ENCODE data around the gene COX6B2. TPM values are rescaled to one million over a fixed set of nuclear protein-coding genes. Genes with fewer than 3 reads are reported as not detected.

Gene COX6B2
- total and polyA plus RNA-seq, 2 donors = 2.6 to 40.4 TPM

DNA sequence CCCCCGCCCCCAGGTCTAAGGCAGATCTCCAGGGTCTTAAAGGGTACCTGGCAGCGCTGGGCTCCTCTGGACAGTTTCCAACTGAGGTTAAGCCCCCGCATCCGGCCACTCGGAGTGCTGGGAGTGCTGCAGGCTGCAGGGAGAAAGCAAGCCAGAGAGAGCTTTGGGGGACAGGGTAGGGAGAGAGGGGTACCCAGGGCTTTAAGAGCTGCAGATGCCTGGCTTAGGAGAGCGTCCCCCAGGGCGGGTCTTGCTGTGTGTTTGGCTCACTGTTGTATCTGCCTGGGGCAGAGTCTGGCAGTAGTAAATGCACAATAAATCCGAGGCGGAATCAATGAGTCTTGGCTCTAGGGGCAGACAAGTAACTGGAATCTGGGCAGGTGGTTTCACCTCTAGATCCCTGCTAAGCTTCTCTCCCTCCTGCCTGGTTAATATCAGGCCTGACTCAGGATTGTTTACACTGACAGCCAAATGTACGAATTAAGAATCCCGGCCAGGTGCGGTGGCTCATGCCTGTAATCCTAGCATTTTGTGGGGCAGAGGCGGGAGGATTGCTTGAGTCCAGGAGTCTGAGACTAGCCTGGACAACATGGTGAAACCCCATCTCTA is 798 bp upstream of the COX6B2 start:
- DNase-seq (ENCODE audit: low read depth in 6 of 9, low spot score in 9 of 9) = no peak
- H3K27me3 ChIP-seq (ENCODE audit: control insufficient read depth in 2 of 2, insufficient read depth in 1 of 2, low read length in 1 of 2) = peaks cover 46 to 82% of the 10 kb centered on the region in 2 donors

DNA sequence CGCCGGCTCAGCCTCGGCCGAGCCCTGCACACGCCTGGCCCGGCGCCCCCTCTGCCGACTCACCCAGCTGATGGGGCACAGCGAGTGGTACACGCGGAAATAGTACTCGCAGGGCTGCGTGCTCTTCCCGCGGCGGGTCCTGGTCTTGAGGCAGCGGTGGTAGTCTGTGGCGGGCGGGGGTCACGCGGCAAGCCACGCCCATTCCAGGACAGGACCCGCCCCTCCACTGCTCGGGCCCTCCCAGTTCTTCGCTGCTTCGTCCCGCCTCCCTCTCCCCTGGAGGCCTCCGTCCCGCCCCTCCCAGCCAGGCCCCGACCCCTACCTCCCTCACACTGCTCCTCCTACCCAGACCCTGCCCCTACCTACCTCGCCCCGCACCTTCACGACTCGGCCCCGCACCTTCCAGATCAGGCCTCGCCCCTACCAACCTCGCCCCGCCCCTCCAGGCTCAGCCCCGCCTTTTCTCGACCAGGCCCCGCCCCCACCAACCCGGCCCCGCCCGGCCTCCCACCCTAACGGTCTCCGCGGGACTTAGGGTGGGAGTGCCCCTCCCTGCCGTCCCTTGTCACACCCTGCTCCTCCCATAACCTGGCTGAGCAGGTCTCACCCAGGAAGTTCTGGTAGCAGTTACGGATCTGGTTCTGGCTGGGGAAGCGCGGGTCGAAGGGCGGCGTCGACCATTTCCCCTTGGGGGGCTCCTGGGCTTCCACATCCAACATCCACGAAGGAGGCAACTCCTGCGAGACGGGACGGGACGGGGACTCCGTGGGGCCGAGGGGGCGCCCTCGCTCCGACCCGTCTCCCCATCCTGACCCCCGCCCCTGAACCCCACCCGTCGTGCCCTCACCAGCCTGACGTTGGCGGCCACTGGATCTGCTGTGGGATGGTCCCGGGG is 469 bp downstream of the COX6B2 start:
- H3K4me3 ChIP-seq (ENCODE audit: low read length in 2 of 2) = peak overlapping the region; percentile 16 to 51

More for the DNA sequence above, 798 bp upstream of the COX6B2 start:
- peaks cover 1 to 14% of the 10 kb centered on the region in 2 donors for H3K9me3 ChIP-seq (ENCODE audit: control insufficient read depth in 2 of 2, insufficient read depth in 1 of 2, low read length in 1 of 2)
- H3K4me1 ChIP-seq (ENCODE audit: control insufficient read depth in 2 of 2, insufficient read depth in 2 of 2, low read length in 2 of 2) = peaks cover 11 to 12% of the 10 kb centered on the region in 2 donors
- WGBS = 42% methylated on average over 13 of the region's 13 CpGs
- H3K36me3 ChIP-seq (ENCODE audit: control insufficient read depth in 2 of 2, insufficient read depth in 2 of 2, low read length in 1 of 2) = no peaks in the 10 kb centered on the region
- H3K27ac ChIP-seq (ENCODE audit: low read depth in 1 of 2, low read length in 1 of 2) = peak overlapping the region in 1 of 2 donors; percentile 32
- no peak overlapping the region for H3K4me3 ChIP-seq (ENCODE audit: low read length in 2 of 2)

DNA sequence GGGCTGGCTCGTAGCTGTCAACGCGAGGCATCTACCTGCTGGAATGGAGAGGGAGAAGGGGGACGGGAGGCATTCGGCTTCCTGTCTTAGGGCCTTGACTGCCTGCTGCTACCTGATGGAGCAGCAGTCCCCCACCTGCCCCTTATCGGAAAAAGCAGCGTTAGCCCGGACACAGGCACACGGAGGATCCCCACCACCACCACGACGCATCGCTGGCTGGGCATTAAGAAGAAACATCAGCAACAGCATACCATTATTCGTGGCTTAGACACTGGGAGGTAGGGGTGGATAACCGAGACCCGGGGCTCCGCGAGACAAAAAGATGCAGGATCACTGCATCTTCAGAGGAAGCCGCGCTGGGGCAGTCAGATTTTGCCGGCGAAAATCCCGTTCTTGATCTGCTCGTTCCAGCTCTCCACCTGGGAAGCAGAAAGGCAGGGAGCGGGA is 1.1 kb downstream of the COX6B2 start:
- Histone ChIP-seq H3K4me1 (ENCODE audit: control insufficient read depth in 2 of 2, insufficient read depth in 2 of 2, low read length in 2 of 2) (peaks cover 11 to 12% of the 10 kb centered on the region in 2 donors), H3K27ac (ENCODE audit: low read depth in 1 of 2, low read length in 1 of 2) (no peak overlapping the region), H3K36me3 (ENCODE audit: control insufficient read depth in 2 of 2, insufficient read depth in 2 of 2, low read length in 1 of 2) (peaks cover 0 to 3% of the 10 kb centered on the region in 2 donors), H3K4me3 (ENCODE audit: low read length in 2 of 2) (peak overlapping the region; percentile 16 to 51), H3K27me3 (ENCODE audit: control insufficient read depth in 2 of 2, insufficient read depth in 1 of 2, low read length in 1 of 2) (peaks cover 46 to 75% of the 10 kb centered on the region in 2 donors), H3K9me3 (ENCODE audit: control insufficient read depth in 2 of 2, insufficient read depth in 1 of 2, low read length in 1 of 2) (peaks cover 1 to 14% of the 10 kb centered on the region in 2 donors)
- no peak for DNase-seq (ENCODE audit: low read depth in 6 of 9, low spot score in 9 of 9)
- 7% methylated on average over 24 of the region's 24 CpGs for WGBS

More for the DNA sequence above, 469 bp downstream of the COX6B2 start:
- Histone ChIP-seq H3K36me3 (ENCODE audit: control insufficient read depth in 2 of 2, insufficient read depth in 2 of 2, low read length in 1 of 2) (no peaks in the 10 kb centered on the region), H3K27me3 (ENCODE audit: control insufficient read depth in 2 of 2, insufficient read depth in 1 of 2, low read length in 1 of 2) (peaks cover 46 to 82% of the 10 kb centered on the region in 2 donors), H3K27ac (ENCODE audit: low read depth in 1 of 2, low read length in 1 of 2) (no peak overlapping the region), H3K4me1 (ENCODE audit: control insufficient read depth in 2 of 2, insufficient read depth in 2 of 2, low read length in 2 of 2) (peaks cover 11 to 12% of the 10 kb centered on the region in 2 donors), H3K9me3 (ENCODE audit: control insufficient read depth in 2 of 2, insufficient read depth in 1 of 2, low read length in 1 of 2) (peaks cover 1 to 14% of the 10 kb centered on the region in 2 donors)
- peak in 7 of 9 donors; percentile 23 to 63 (median 53) for DNase-seq (ENCODE audit: low read depth in 6 of 9, low spot score in 9 of 9)
- 2% methylated on average over 72 of the region's 72 CpGs for WGBS

DNA sequence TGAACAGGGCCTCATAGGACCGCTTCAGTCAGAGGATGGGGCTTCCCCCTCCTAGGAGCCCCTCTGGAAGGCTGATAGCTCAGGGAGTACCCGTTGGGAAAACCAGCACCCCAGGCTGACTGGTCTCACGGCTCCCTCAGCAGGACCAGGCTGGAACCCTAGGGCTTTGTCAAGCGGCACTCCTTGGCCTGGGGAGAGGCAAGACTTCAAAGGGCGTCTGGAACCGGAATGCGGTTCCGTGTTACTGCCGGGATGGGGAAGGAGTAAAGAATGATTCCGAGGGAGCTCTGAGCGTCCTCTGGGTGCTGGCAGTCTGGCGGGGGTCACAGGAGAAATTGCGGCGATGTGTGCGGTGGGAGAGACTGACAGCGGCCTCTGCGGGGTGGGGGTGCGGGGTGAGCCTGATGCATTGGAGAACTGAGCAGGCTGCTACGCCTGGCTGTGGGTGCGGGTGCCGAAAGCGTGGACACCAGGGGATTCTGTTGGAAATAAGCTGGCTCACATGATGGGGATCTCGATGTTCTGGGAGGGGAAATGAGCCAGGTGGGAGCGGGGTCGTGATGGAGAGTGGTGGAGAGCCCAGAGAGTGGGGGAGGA is 1.9 kb downstream of the COX6B2 start:
- peaks cover 46 to 70% of the 10 kb centered on the region in 2 donors for H3K27me3 ChIP-seq (ENCODE audit: control insufficient read depth in 2 of 2, insufficient read depth in 1 of 2, low read length in 1 of 2)
- 79% methylated on average over 25 of the region's 25 CpGs for WGBS

DNA sequence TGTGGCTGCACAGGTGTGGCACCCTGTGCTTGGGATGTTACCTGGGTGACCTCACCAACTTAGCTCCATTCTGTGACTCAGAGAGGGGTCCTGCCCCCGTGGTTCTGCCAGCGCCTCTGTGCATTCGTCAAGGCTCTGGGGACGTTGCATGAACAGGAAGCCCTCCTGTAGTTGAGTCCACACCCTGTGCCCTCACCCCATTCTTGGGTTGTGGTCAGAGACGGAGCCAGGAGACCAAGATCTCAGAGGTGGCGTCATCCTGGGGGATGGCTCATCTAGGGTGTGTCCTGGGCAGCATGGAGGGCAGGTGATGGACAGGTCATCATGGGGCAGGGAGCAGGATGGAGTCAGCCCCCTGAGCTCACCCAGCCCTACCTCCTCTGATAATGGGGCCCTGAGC is 2.5 kb downstream of the COX6B2 start:
- H3K36me3 ChIP-seq (ENCODE audit: control insufficient read depth in 2 of 2, insufficient read depth in 2 of 2, low read length in 1 of 2) = peaks cover 6 to 14% of the 10 kb centered on the region in 2 donors
- no peak overlapping the region for H3K27ac ChIP-seq (ENCODE audit: low read depth in 1 of 2, low read length in 1 of 2)
- 71% methylated on average over 6 of the region's 6 CpGs for WGBS
- no peak for DNase-seq (ENCODE audit: low read depth in 6 of 9, low spot score in 9 of 9)
- no peak overlapping the region for H3K4me3 ChIP-seq (ENCODE audit: low read length in 2 of 2)
- H3K9me3 ChIP-seq (ENCODE audit: control insufficient read depth in 2 of 2, insufficient read depth in 1 of 2, low read length in 1 of 2) = peaks cover 1 to 14% of the 10 kb centered on the region in 2 donors
- peaks cover 11 to 12% of the 10 kb centered on the region in 2 donors for H3K4me1 ChIP-seq (ENCODE audit: control insufficient read depth in 2 of 2, insufficient read depth in 2 of 2, low read length in 2 of 2)
- peaks cover 46 to 64% of the 10 kb centered on the region in 2 donors for H3K27me3 ChIP-seq (ENCODE audit: control insufficient read depth in 2 of 2, insufficient read depth in 1 of 2, low read length in 1 of 2)

More for the DNA sequence above, 1.9 kb downstream of the COX6B2 start:
- H3K9me3 ChIP-seq (ENCODE audit: control insufficient read depth in 2 of 2, insufficient read depth in 1 of 2, low read length in 1 of 2) = peaks cover 1 to 14% of the 10 kb centered on the region in 2 donors
- H3K36me3 ChIP-seq (ENCODE audit: control insufficient read depth in 2 of 2, insufficient read depth in 2 of 2, low read length in 1 of 2) = peaks cover 4 to 8% of the 10 kb centered on the region in 2 donors
- H3K27ac ChIP-seq (ENCODE audit: low read depth in 1 of 2, low read length in 1 of 2) = no peak overlapping the region
- DNase-seq (ENCODE audit: low read depth in 6 of 9, low spot score in 9 of 9) = no peak
- H3K4me1 ChIP-seq (ENCODE audit: control insufficient read depth in 2 of 2, insufficient read depth in 2 of 2, low read length in 2 of 2) = peaks cover 11 to 12% of the 10 kb centered on the region in 2 donors
- no peak overlapping the region for H3K4me3 ChIP-seq (ENCODE audit: low read length in 2 of 2)

DNA sequence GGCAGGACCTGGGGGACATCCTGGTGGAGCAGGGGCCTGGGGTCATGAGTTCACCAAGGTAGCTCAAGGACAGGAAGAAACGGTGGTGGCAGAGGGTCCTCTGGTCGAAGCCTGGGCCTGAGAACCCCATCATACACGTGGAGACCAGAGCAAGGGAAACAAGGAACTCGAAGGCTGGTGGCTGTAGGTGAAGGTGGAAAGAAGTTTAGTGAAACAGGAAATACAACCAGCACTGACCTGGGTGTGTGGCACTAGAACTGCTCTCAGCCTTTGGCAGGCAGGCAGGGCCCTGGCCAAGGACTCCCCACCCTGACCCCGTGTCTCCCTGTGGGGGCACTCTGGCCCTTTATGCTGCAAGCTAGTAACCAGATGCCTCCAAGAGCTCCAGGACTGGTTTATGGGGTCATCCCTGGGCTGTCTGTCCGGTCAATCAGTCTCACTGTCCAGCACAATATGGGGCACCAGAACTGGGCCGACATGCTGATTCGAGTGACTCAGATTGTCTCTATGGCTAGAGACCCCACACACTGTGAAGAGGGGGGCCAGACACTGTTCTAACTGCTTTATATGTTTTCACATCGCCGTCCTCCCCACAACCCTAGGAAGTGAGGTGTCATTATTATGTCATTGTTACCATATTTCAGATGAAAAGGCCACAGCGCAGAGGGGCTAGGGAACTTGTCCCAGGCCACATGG is 3.8 kb downstream of the COX6B2 start:
- H3K4me3 ChIP-seq (ENCODE audit: low read length in 2 of 2) = no peak overlapping the region
- peaks cover 1 to 14% of the 10 kb centered on the region in 2 donors for H3K9me3 ChIP-seq (ENCODE audit: control insufficient read depth in 2 of 2, insufficient read depth in 1 of 2, low read length in 1 of 2)
- H3K27me3 ChIP-seq (ENCODE audit: control insufficient read depth in 2 of 2, insufficient read depth in 1 of 2, low read length in 1 of 2) = peaks cover 38 to 52% of the 10 kb centered on the region in 2 donors
- H3K4me1 ChIP-seq (ENCODE audit: control insufficient read depth in 2 of 2, insufficient read depth in 2 of 2, low read length in 2 of 2) = peaks cover 11 to 12% of the 10 kb centered on the region in 2 donors
- no peak for DNase-seq (ENCODE audit: low read depth in 6 of 9, low spot score in 9 of 9)
- peaks cover 10 to 26% of the 10 kb centered on the region in 2 donors for H3K36me3 ChIP-seq (ENCODE audit: control insufficient read depth in 2 of 2, insufficient read depth in 2 of 2, low read length in 1 of 2)
- 76% methylated on average over 11 of the region's 11 CpGs for WGBS
- no peak overlapping the region for H3K27ac ChIP-seq (ENCODE audit: low read depth in 1 of 2, low read length in 1 of 2)

DNA sequence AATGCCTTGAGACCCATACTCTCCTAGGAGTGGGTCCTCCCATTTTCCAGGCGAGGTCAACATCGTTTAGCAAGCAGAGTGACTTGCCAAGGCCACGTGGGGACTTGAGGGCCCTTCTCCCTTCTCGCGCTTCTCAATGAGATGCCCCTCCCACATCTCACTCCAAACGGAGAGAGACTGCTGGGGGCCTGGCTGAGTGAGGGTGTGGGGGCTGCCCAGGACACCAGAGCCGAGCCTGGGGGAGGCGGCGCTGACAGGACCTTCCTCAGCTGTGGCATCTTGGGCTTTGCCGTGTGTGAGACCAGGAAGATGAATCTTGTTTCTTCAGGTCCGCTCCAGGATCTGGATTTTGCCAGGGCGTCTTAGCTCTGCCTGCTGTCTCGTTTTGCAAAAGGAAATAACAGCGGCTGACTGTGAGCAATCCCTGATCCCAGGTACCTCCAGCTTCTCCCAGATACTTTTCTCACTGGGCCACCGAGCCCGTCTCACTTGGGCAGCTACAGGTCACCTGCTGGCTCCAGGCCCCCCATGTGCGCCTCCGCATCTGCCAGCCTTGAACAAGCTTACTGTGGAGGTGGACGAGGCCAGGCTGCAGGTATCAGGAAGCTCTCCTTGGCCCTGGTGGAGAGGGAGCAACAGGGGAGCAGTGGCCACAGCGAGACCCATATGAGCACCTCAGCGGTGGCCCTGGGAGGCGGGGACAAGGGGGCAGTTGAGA is 6.0 kb downstream of the COX6B2 start:
- Histone ChIP-seq H3K4me3 (ENCODE audit: low read length in 2 of 2) (no peak overlapping the region), H3K36me3 (ENCODE audit: control insufficient read depth in 2 of 2, insufficient read depth in 2 of 2, low read length in 1 of 2) (peaks cover 14 to 48% of the 10 kb centered on the region in 2 donors), H3K4me1 (ENCODE audit: control insufficient read depth in 2 of 2, insufficient read depth in 2 of 2, low read length in 2 of 2) (peaks cover 4% of the 10 kb centered on the region in 2 donors), H3K27ac (ENCODE audit: low read depth in 1 of 2, low read length in 1 of 2) (no peak overlapping the region), H3K27me3 (ENCODE audit: control insufficient read depth in 2 of 2, insufficient read depth in 1 of 2, low read length in 1 of 2) (peaks cover 16 to 29% of the 10 kb centered on the region in 2 donors), H3K9me3 (ENCODE audit: control insufficient read depth in 2 of 2, insufficient read depth in 1 of 2, low read length in 1 of 2) (peaks cover 1 to 9% of the 10 kb centered on the region in 2 donors)
- WGBS = 93% methylated on average over 22 of the region's 22 CpGs
- DNase-seq (ENCODE audit: low read depth in 6 of 9, low spot score in 9 of 9) = no peak

DNA sequence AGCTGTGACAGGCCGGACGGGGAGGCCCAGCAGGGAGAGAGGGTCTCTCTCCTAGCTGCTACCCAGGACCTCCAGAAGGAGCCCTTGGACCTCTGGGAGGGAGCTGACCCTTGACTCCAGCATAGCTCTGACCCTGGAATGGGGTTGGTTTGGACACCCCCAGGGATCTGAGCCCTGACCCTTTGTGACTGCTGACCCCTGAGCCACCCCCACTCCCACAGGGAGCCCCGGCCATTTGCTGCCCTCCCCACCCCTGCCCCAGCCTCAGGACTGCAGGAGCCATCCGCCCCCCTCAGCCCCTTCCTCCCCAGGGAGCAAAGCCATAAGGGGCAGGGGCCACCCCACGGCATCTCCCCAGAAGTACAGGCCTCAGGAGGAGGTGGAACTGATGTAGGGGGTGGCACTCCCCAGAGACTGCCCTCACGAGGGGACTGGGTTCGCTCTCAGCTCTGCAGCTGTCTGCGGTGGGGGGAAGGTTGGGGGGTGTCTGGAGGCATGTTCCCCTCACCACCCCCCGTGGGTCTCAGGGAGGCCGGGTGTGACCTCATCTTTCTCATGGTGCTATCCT is 7.0 kb downstream of the COX6B2 start:
- 96% methylated on average over 10 of the region's 10 CpGs for WGBS
- H3K4me1 ChIP-seq (ENCODE audit: control insufficient read depth in 2 of 2, insufficient read depth in 2 of 2, low read length in 2 of 2) = no peaks in the 10 kb centered on the region
- peaks cover 21 to 58% of the 10 kb centered on the region in 2 donors for H3K36me3 ChIP-seq (ENCODE audit: control insufficient read depth in 2 of 2, insufficient read depth in 2 of 2, low read length in 1 of 2)

More for the DNA sequence above, 7.0 kb downstream of the COX6B2 start:
- peaks cover 0 to 4% of the 10 kb centered on the region in 2 donors for H3K9me3 ChIP-seq (ENCODE audit: control insufficient read depth in 2 of 2, insufficient read depth in 1 of 2, low read length in 1 of 2)
- H3K4me3 ChIP-seq (ENCODE audit: low read length in 2 of 2) = no peak overlapping the region
- H3K27me3 ChIP-seq (ENCODE audit: control insufficient read depth in 2 of 2, insufficient read depth in 1 of 2, low read length in 1 of 2) = peaks cover 7 to 20% of the 10 kb centered on the region in 2 donors
- no peak for DNase-seq (ENCODE audit: low read depth in 6 of 9, low spot score in 9 of 9)
- no peak overlapping the region for H3K27ac ChIP-seq (ENCODE audit: low read depth in 1 of 2, low read length in 1 of 2)
